ENCODE data around the gene SCAP.
"Not testable (repeated sequence)": the region's sequence is repeated elsewhere in the genome, so short reads cannot be mapped to it uniquely, and the experiment has no call there.

SCAP gene

GRCh38 chr3:47464588-47464987 is 11.2 kb downstream of the SCAP start:
- H3K4me3 ChIP-seq (ENCODE audit: low read length), result no peak overlapping the region
- TF ChIP-seq CTCF (conservative IDR thresholded peaks at IDR 0.05; ENCODE audit: low read depth, low read length), result no peak
- no peak for DNase-seq (ENCODE audit: low read depth)

GRCh38 chr3:47459534-47460085 is 16.1 kb downstream of the SCAP start:
- not testable (repeated sequence) for DNase-seq (ENCODE audit: low read depth); H3K4me3 ChIP-seq (ENCODE audit: low read length)

GRCh38 chr3:47456984-47457383 is 18.8 kb downstream of the SCAP start:
- no peak for TF ChIP-seq CTCF (conservative IDR thresholded peaks at IDR 0.05; ENCODE audit: low read depth, low read length)

GRCh38 chr3:47455806-47456452 is 19.8 kb downstream of the SCAP start:
- H3K4me3 ChIP-seq (ENCODE audit: low read length), result no peak overlapping the region
- TF ChIP-seq CTCF (conservative IDR thresholded peaks at IDR 0.05; ENCODE audit: low read depth, low read length), result no peak
- DNase-seq (ENCODE audit: low read depth), result no peak

More at GRCh38 chr3:47456984-47457383, 18.8 kb downstream of the SCAP start:
- DNase-seq (ENCODE audit: low read depth), result no peak
- no peak overlapping the region for H3K4me3 ChIP-seq (ENCODE audit: low read length)

- no peak for TF ChIP-seq CTCF (conservative IDR thresholded peaks at IDR 0.05; ENCODE audit: low read depth, low read length)
- DNase-seq (ENCODE audit: low read depth), result no peak
- no peak overlapping the region for H3K4me3 ChIP-seq (ENCODE audit: low read length)
Observed at GRCh38 chr3:47452453-47453215, 23.1 kb downstream of the SCAP start.

GRCh38 chr3:47444103-47444502 is 31.6 kb downstream of the SCAP start:
- H3K4me3 ChIP-seq (ENCODE audit: low read length), result no peak overlapping the region
- DNase-seq (ENCODE audit: low read depth), result no peak
- no peak for TF ChIP-seq CTCF (conservative IDR thresholded peaks at IDR 0.05; ENCODE audit: low read depth, low read length)

- TF ChIP-seq CTCF (conservative IDR thresholded peaks at IDR 0.05; ENCODE audit: low read depth, low read length), result no peak
- peak; percentile 76 for DNase-seq (ENCODE audit: low read depth)
- H3K4me3 ChIP-seq (ENCODE audit: low read length), result peak overlapping the region; percentile 5
Observed at GRCh38 chr3:47443611-47443995, 32.1 kb downstream of the SCAP start.

Measured in retinal pigment epithelial cell (primary cell).